GM19438 (cell line): Measurements from ENCODE around the gene PPME1.
"Not testable (repeated sequence)": the region's sequence is repeated elsewhere in the genome, so short reads cannot be mapped to it uniquely, and the experiment has no call there.

ENCODE experiments used
- ATAC-seq: cut with Tn5 transposase; IDR thresholded peaks from one replicate; pipeline ENCODE4 v1.9.1; 2021; ENCODE audit warnings: low read depth; ENCODE audit not compliant: unreplicated experiment

The PPME1 gene

GRCh38 chr11:74170694-74171629, at the start of gene PPME1, which contains the start of gene C2CD3:
PPME1 (plus strand) TSS chr11:74171289; CDS start chr11:74171422, 133 bp downstream.
C2CD3 (minus strand) TSS chr11:74171002; CDS start chr11:74170792, 210 bp downstream.
- ATAC-seq, result peak; percentile 96

- no peak for ATAC-seq
Measured at GRCh38 chr11:74121804-74122203, 49.3 kb upstream of the PPME1 start.

- no peak for ATAC-seq
Measured at GRCh38 chr11:74123008-74123448, 48.1 kb upstream of the PPME1 start.

GRCh38 chr11:74129121-74129520, 42.0 kb upstream of the PPME1 start:
- ATAC-seq, result not testable (repeated sequence)

- ATAC-seq, result no peak
Measured at GRCh38 chr11:74132833-74133232, 38.3 kb upstream of the PPME1 start.

- ATAC-seq, result no peak
Measured at GRCh38 chr11:74133436-74133835, 37.7 kb upstream of the PPME1 start.

- no peak for ATAC-seq
Measured at GRCh38 chr11:74134661-74135060, 36.4 kb upstream of the PPME1 start.

- no peak for ATAC-seq
Measured at GRCh38 chr11:74135127-74135840, 35.8 kb upstream of the PPME1 start.

- ATAC-seq, result no peak
Measured at GRCh38 chr11:74138021-74138420, 33.1 kb upstream of the PPME1 start.

GRCh38 chr11:74138572-74138971, 32.5 kb upstream of the PPME1 start:
- no peak for ATAC-seq

- no peak for ATAC-seq
Measured at GRCh38 chr11:74139151-74139918, 31.8 kb upstream of the PPME1 start.

- ATAC-seq, result not testable (repeated sequence)
Measured at GRCh38 chr11:74139919-74140431, 31.1 kb upstream of the PPME1 start.

GRCh38 chr11:74141241-74141695, 29.8 kb upstream of the PPME1 start:
- no peak for ATAC-seq

- ATAC-seq, result no peak
Measured at GRCh38 chr11:74141908-74142307, 29.2 kb upstream of the PPME1 start.

GRCh38 chr11:74142624-74143023, 28.5 kb upstream of the PPME1 start:
- ATAC-seq, result no peak

GRCh38 chr11:74144592-74144991, 26.5 kb upstream of the PPME1 start:
- no peak for ATAC-seq

- ATAC-seq, result no peak
Measured at GRCh38 chr11:74147199-74147929, 23.7 kb upstream of the PPME1 start.

- ATAC-seq, result no peak
Measured at GRCh38 chr11:74153224-74153623, 17.9 kb upstream of the PPME1 start.

- ATAC-seq, result no peak
Measured at GRCh38 chr11:74154620-74155281, 16.3 kb upstream of the PPME1 start.
